IPS-15b (cell line): Measurements from ENCODE around the gene OTOS.

Experiments used
- H3K27me3 ChIP-seq: one replicate; pipeline ENCODE4 v1.6.1; 2013; ENCODE audit warnings: low read length; ENCODE audit not compliant: control insufficient read depth, insufficient read depth
- H3K36me3 ChIP-seq: one replicate; pipeline ENCODE4 v1.6.1; 2013; ENCODE audit warnings: low read length; ENCODE audit not compliant: control insufficient read depth, insufficient read depth
- H3K4me1 ChIP-seq: one replicate; pipeline ENCODE4 v1.6.1; 2013; ENCODE audit warnings: mild to moderate bottlenecking, low read length; ENCODE audit not compliant: control insufficient read depth, insufficient read depth
- H3K4me3 ChIP-seq: one replicate; pipeline ENCODE4 v1.5.1; 2013; ENCODE audit warnings: low read depth, low read length
- H3K9ac ChIP-seq: one replicate; pipeline ENCODE4 v1.6.1; 2013; ENCODE audit warnings: low read depth, mild to moderate bottlenecking, low read length
- H3K9me3 ChIP-seq: one replicate; pipeline ENCODE4 v1.6.1; 2013; ENCODE audit warnings: mild to moderate bottlenecking, low read length; ENCODE audit not compliant: control insufficient read depth, insufficient read depth

OTOS gene

GRCh38 chr2:240140511-240140910 lies at the start of gene OTOS:
OTOS (minus strand) TSS chr2:240140658; CDS start chr2:240140326, 332 bp downstream.
- Histone ChIP-seq H3K9ac (no peak within 1 kb of the TSS), H3K36me3 (no peaks in the 10 kb centered on the region), H3K9me3 (no peaks in the 10 kb centered on the region), H3K4me1 (peaks cover 4% of the 10 kb centered on the region), H3K4me3 (no peak within 1 kb of the TSS), H3K27me3 (peaks cover 8% of the 10 kb centered on the region)

GRCh38 chr2:240189686-240190085 lies 49.2 kb upstream of the OTOS start:
- Histone ChIP-seq H3K4me1 (no peaks in the 10 kb centered on the region), H3K9ac (no peak overlapping the region), H3K27me3 (no peaks in the 10 kb centered on the region), H3K9me3 (peaks cover 5% of the 10 kb centered on the region), H3K4me3 (no peak overlapping the region), H3K36me3 (no peaks in the 10 kb centered on the region)

- Histone ChIP-seq H3K27me3 (no peaks in the 10 kb centered on the region), H3K9me3 (peaks cover 5% of the 10 kb centered on the region), H3K4me3 (no peak overlapping the region), H3K9ac (no peak overlapping the region), H3K36me3 (no peaks in the 10 kb centered on the region), H3K4me1 (no peaks in the 10 kb centered on the region)
Observed at GRCh38 chr2:240187989-240188590, 47.6 kb upstream of the OTOS start.

- H3K27me3 ChIP-seq: no peaks in the 10 kb centered on the region
- H3K9ac ChIP-seq: no peak overlapping the region
- H3K4me1 ChIP-seq: no peaks in the 10 kb centered on the region
- no peaks in the 10 kb centered on the region for H3K36me3 ChIP-seq
- no peak overlapping the region for H3K4me3 ChIP-seq
- peaks cover 5% of the 10 kb centered on the region for H3K9me3 ChIP-seq
Observed at GRCh38 chr2:240186191-240186725, 45.8 kb upstream of the OTOS start.

- Histone ChIP-seq H3K4me3 (no peak overlapping the region), H3K36me3 (no peaks in the 10 kb centered on the region), H3K9me3 (peaks cover 5% of the 10 kb centered on the region), H3K27me3 (no peaks in the 10 kb centered on the region), H3K9ac (no peak overlapping the region), H3K4me1 (no peaks in the 10 kb centered on the region)
Observed at GRCh38 chr2:240184656-240185055, 44.2 kb upstream of the OTOS start.

GRCh38 chr2:240183875-240184590 lies 43.6 kb upstream of the OTOS start:
- H3K27me3 ChIP-seq: no peaks in the 10 kb centered on the region

GRCh38 chr2:240183006-240183874 lies 42.8 kb upstream of the OTOS start:
- no peak overlapping the region for H3K4me3 ChIP-seq
- no peaks in the 10 kb centered on the region for H3K27me3 ChIP-seq

More at GRCh38 chr2:240183875-240184590, 43.6 kb upstream of the OTOS start:
- Histone ChIP-seq H3K36me3 (no peaks in the 10 kb centered on the region), H3K4me1 (no peaks in the 10 kb centered on the region), H3K4me3 (no peak overlapping the region), H3K9ac (no peak overlapping the region), H3K9me3 (peaks cover 5% of the 10 kb centered on the region)

GRCh38 chr2:240182476-240182875 lies 42.0 kb upstream of the OTOS start:
- Histone ChIP-seq H3K36me3 (no peaks in the 10 kb centered on the region), H3K4me1 (no peaks in the 10 kb centered on the region), H3K9me3 (peaks cover 1% of the 10 kb centered on the region), H3K27me3 (no peaks in the 10 kb centered on the region), H3K9ac (no peak overlapping the region), H3K4me3 (no peak overlapping the region)

More at GRCh38 chr2:240183006-240183874, 42.8 kb upstream of the OTOS start:
- Histone ChIP-seq H3K9me3 (peaks cover 5% of the 10 kb centered on the region), H3K9ac (no peak overlapping the region), H3K36me3 (no peaks in the 10 kb centered on the region), H3K4me1 (no peaks in the 10 kb centered on the region)

GRCh38 chr2:240182001-240182400 lies 41.5 kb upstream of the OTOS start:
- no peaks in the 10 kb centered on the region for H3K36me3 ChIP-seq
- H3K27me3 ChIP-seq: no peaks in the 10 kb centered on the region
- H3K9ac ChIP-seq: no peak overlapping the region
- H3K4me1 ChIP-seq: no peaks in the 10 kb centered on the region
- no peak overlapping the region for H3K4me3 ChIP-seq
- H3K9me3 ChIP-seq: no peaks in the 10 kb centered on the region

- H3K27me3 ChIP-seq: no peaks in the 10 kb centered on the region
Observed at GRCh38 chr2:240179941-240180666, 39.6 kb upstream of the OTOS start.

GRCh38 chr2:240179186-240179815 lies 38.8 kb upstream of the OTOS start:
- Histone ChIP-seq H3K9me3 (no peaks in the 10 kb centered on the region), H3K36me3 (no peaks in the 10 kb centered on the region), H3K27me3 (no peaks in the 10 kb centered on the region), H3K4me1 (no peaks in the 10 kb centered on the region), H3K9ac (no peak overlapping the region), H3K4me3 (no peak overlapping the region)

More at GRCh38 chr2:240179941-240180666, 39.6 kb upstream of the OTOS start:
- H3K36me3 ChIP-seq: no peaks in the 10 kb centered on the region
- no peak overlapping the region for H3K9ac ChIP-seq
- H3K9me3 ChIP-seq: no peaks in the 10 kb centered on the region
- H3K4me1 ChIP-seq: no peaks in the 10 kb centered on the region
- no peak overlapping the region for H3K4me3 ChIP-seq
